Activated naive CD8-positive, alpha-beta T cell treated with anti-CD3 and anti-CD28 coated beads for 36 hours (primary cell): ENCODE results near the gene FRMD8. TPM values are rescaled to one million over a fixed set of nuclear protein-coding genes. Genes with fewer than 3 reads are reported as not detected.

ENCODE experiments used
- DNase-seq: peaks from one replicate; pipeline ENCODE4 v3.0.0; 2021
- H3K27ac Mint-ChIP-seq: one replicate; pipeline ENCODE4 v1.8.0; 2022; ENCODE audit warnings: mild to moderate bottlenecking, moderate library complexity, mixed read lengths
- H3K27me3 Mint-ChIP-seq: one replicate; pipeline ENCODE4 v1.8.0; 2022; ENCODE audit warnings: mild to moderate bottlenecking, mixed read lengths
- H3K36me3 Mint-ChIP-seq: one replicate; pipeline ENCODE4 v1.8.0; 2021; ENCODE audit warnings: mild to moderate bottlenecking, mixed read lengths
- H3K4me1 Mint-ChIP-seq: one replicate; pipeline ENCODE4 v1.8.0; 2021; ENCODE audit warnings: mixed read lengths
- H3K4me3 Mint-ChIP-seq: one replicate; pipeline ENCODE4 v1.8.0; 2022; ENCODE audit warnings: mild to moderate bottlenecking, moderate library complexity, mixed read lengths
- H3K9me3 Mint-ChIP-seq: one replicate; pipeline ENCODE4 v1.8.0; 2022; ENCODE audit warnings: mixed read lengths
- total RNA-seq, 2 experiments: library from RNA; stranded (reverse); gene quantifications; one replicate each; pipeline ENCODE4 v1.2.3, GENCODE V29; 2021

Gene FRMD8
- 10 to 100 TPM; 33.1 to 36.3 TPM for total RNA-seq

- H3K9me3 Mint-ChIP-seq, result no peaks in the 10 kb centered on the region
- DNase-seq, result peak; percentile 86
- H3K36me3 Mint-ChIP-seq, result peaks cover 6% of the 10 kb centered on the region
- H3K27ac Mint-ChIP-seq, result peak within 1 kb of the TSS; percentile 99
- peak within 1 kb of the TSS; percentile 94 for H3K4me3 Mint-ChIP-seq
- H3K4me1 Mint-ChIP-seq, result peaks cover 65% of the 10 kb centered on the region
- no peaks in the 10 kb centered on the region for H3K27me3 Mint-ChIP-seq
Observed at GRCh38 chr11:65386307-65387140, at the start of gene FRMD8. Gene FRMD8, plus strand, starts transcription at chr11:65386637. Its CDS starts 400 bp downstream, at chr11:65387037.

GRCh38 chr11:65338676-65339075 lies 47.8 kb upstream of the FRMD8 start:
- Mint-ChIP-seq H3K27ac (no peak overlapping the region), H3K4me1 (peaks cover 28% of the 10 kb centered on the region), H3K9me3 (no peaks in the 10 kb centered on the region), H3K27me3 (no peaks in the 10 kb centered on the region), H3K4me3 (no peak overlapping the region), H3K36me3 (peaks cover 2% of the 10 kb centered on the region)
- DNase-seq, result no peak

GRCh38 chr11:65340226-65340625 lies 46.2 kb upstream of the FRMD8 start:
- no peak overlapping the region for H3K27ac Mint-ChIP-seq
- DNase-seq, result no peak
- H3K4me3 Mint-ChIP-seq, result no peak overlapping the region
- no peaks in the 10 kb centered on the region for H3K9me3 Mint-ChIP-seq
- no peaks in the 10 kb centered on the region for H3K27me3 Mint-ChIP-seq
- peaks cover 5% of the 10 kb centered on the region for H3K36me3 Mint-ChIP-seq
- H3K4me1 Mint-ChIP-seq, result peaks cover 22% of the 10 kb centered on the region

- Mint-ChIP-seq H3K27ac (no peak overlapping the region), H3K4me1 (peaks cover 16% of the 10 kb centered on the region), H3K4me3 (no peak overlapping the region), H3K36me3 (peaks cover 13% of the 10 kb centered on the region), H3K27me3 (no peaks in the 10 kb centered on the region), H3K9me3 (no peaks in the 10 kb centered on the region)
- DNase-seq, result no peak
Observed at GRCh38 chr11:65341856-65342255, 44.6 kb upstream of the FRMD8 start.

GRCh38 chr11:65351511-65351910 lies 34.9 kb upstream of the FRMD8 start:
- H3K9me3 Mint-ChIP-seq, result no peaks in the 10 kb centered on the region
- no peak overlapping the region for H3K27ac Mint-ChIP-seq
- H3K4me3 Mint-ChIP-seq, result no peak overlapping the region
- H3K27me3 Mint-ChIP-seq, result no peaks in the 10 kb centered on the region
- H3K36me3 Mint-ChIP-seq, result peaks cover 10% of the 10 kb centered on the region
- H3K4me1 Mint-ChIP-seq, result peaks cover 10% of the 10 kb centered on the region
- DNase-seq, result no peak

- Mint-ChIP-seq H3K27me3 (no peaks in the 10 kb centered on the region), H3K9me3 (no peaks in the 10 kb centered on the region), H3K36me3 (peaks cover 8% of the 10 kb centered on the region), H3K4me1 (peaks cover 10% of the 10 kb centered on the region), H3K4me3 (no peak overlapping the region), H3K27ac (peak overlapping the region; percentile 61)
- no peak for DNase-seq
Observed at GRCh38 chr11:65352783-65353182, 33.7 kb upstream of the FRMD8 start.

- Mint-ChIP-seq H3K9me3 (no peaks in the 10 kb centered on the region), H3K4me1 (peaks cover 10% of the 10 kb centered on the region), H3K36me3 (peaks cover 5% of the 10 kb centered on the region), H3K27ac (peak overlapping the region; percentile 55), H3K4me3 (no peak overlapping the region), H3K27me3 (no peaks in the 10 kb centered on the region)
- no peak for DNase-seq
Observed at GRCh38 chr11:65353376-65353775, 33.1 kb upstream of the FRMD8 start.

GRCh38 chr11:65353900-65354264 lies 32.6 kb upstream of the FRMD8 start:
- Mint-ChIP-seq H3K36me3 (peaks cover 1% of the 10 kb centered on the region), H3K4me3 (peak overlapping the region; percentile 19), H3K4me1 (peaks cover 10% of the 10 kb centered on the region), H3K27ac (peak overlapping the region; percentile 55), H3K27me3 (no peaks in the 10 kb centered on the region), H3K9me3 (no peaks in the 10 kb centered on the region)
- no peak for DNase-seq

- DNase-seq, result peak; percentile 97
- no peaks in the 10 kb centered on the region for H3K9me3 Mint-ChIP-seq
- H3K27ac Mint-ChIP-seq, result peak within 1 kb of the TSS; percentile 67
- H3K4me3 Mint-ChIP-seq, result peak within 1 kb of the TSS; percentile 89
- no peaks in the 10 kb centered on the region for H3K36me3 Mint-ChIP-seq
- H3K27me3 Mint-ChIP-seq, result no peaks in the 10 kb centered on the region
- H3K4me1 Mint-ChIP-seq, result peaks cover 10% of the 10 kb centered on the region
Observed at GRCh38 chr11:65354265-65355012, 32.0 kb upstream of the FRMD8 start, which contains the start of gene TIGD3. Gene TIGD3, plus strand, starts transcription at chr11:65354751. Its CDS starts 1,058 bp downstream, at chr11:65355809.

GRCh38 chr11:65355013-65355775 lies 31.2 kb upstream of the FRMD8 start:
- Mint-ChIP-seq H3K4me3 (peak overlapping the region; percentile 89), H3K36me3 (no peaks in the 10 kb centered on the region), H3K27ac (peak overlapping the region; percentile 67), H3K4me1 (peaks cover 10% of the 10 kb centered on the region), H3K27me3 (no peaks in the 10 kb centered on the region), H3K9me3 (no peaks in the 10 kb centered on the region)
- DNase-seq, result peak; percentile 45

- H3K27ac Mint-ChIP-seq, result no peak overlapping the region
- peak overlapping the region; percentile 89 for H3K4me3 Mint-ChIP-seq
- H3K27me3 Mint-ChIP-seq, result no peaks in the 10 kb centered on the region
- H3K4me1 Mint-ChIP-seq, result peaks cover 10% of the 10 kb centered on the region
- no peak for DNase-seq
- H3K36me3 Mint-ChIP-seq, result no peaks in the 10 kb centered on the region
- H3K9me3 Mint-ChIP-seq, result no peaks in the 10 kb centered on the region
Observed at GRCh38 chr11:65355776-65356393, 30.6 kb upstream of the FRMD8 start.

GRCh38 chr11:65356394-65356972 lies 30.0 kb upstream of the FRMD8 start:
- H3K4me1 Mint-ChIP-seq, result peaks cover 10% of the 10 kb centered on the region

GRCh38 chr11:65357856-65358356 lies 28.5 kb upstream of the FRMD8 start:
- peaks cover 12% of the 10 kb centered on the region for H3K4me1 Mint-ChIP-seq
- H3K9me3 Mint-ChIP-seq, result no peaks in the 10 kb centered on the region
- no peaks in the 10 kb centered on the region for H3K36me3 Mint-ChIP-seq
- no peak overlapping the region for H3K4me3 Mint-ChIP-seq
- DNase-seq, result no peak
- H3K27ac Mint-ChIP-seq, result no peak overlapping the region
- no peaks in the 10 kb centered on the region for H3K27me3 Mint-ChIP-seq

More at GRCh38 chr11:65356394-65356972, 30.0 kb upstream of the FRMD8 start:
- Mint-ChIP-seq H3K27me3 (no peaks in the 10 kb centered on the region), H3K4me3 (no peak overlapping the region), H3K9me3 (no peaks in the 10 kb centered on the region), H3K36me3 (no peaks in the 10 kb centered on the region), H3K27ac (no peak overlapping the region)
- no peak for DNase-seq

- no peak overlapping the region for H3K4me3 Mint-ChIP-seq
- peaks cover 6% of the 10 kb centered on the region for H3K4me1 Mint-ChIP-seq
- H3K9me3 Mint-ChIP-seq, result no peaks in the 10 kb centered on the region
- H3K27me3 Mint-ChIP-seq, result no peaks in the 10 kb centered on the region
- no peak for DNase-seq
- no peaks in the 10 kb centered on the region for H3K36me3 Mint-ChIP-seq
- no peak overlapping the region for H3K27ac Mint-ChIP-seq
Observed at GRCh38 chr11:65362320-65362931, 24.0 kb upstream of the FRMD8 start.
